GM18867 (cell line): ENCODE measurements around the gene FGF22.
"Not testable (repeated sequence)": the region's sequence is repeated elsewhere in the genome, so short reads cannot be mapped to it uniquely, and the experiment has no call there.

ENCODE experiments used
- ATAC-seq: cut with Tn5 transposase; IDR thresholded peaks from one replicate; pipeline ENCODE4 v1.9.1; 2021; ENCODE audit warnings: mild to moderate bottlenecking, moderate library complexity; ENCODE audit not compliant: unreplicated experiment

Gene FGF22

GRCh38 chr19:620166-620862 is 19.4 kb upstream of the FGF22 start:
- ATAC-seq, result no peak

GRCh38 chr19:621191-621590 is 18.5 kb upstream of the FGF22 start:
- ATAC-seq, result not testable (repeated sequence)

- ATAC-seq, result no peak
Observed at GRCh38 chr19:621819-622218, 17.9 kb upstream of the FGF22 start.

GRCh38 chr19:622666-623065 is 17.0 kb upstream of the FGF22 start:
- no peak for ATAC-seq

GRCh38 chr19:623175-623916 is 16.3 kb upstream of the FGF22 start:
- ATAC-seq, result no peak

GRCh38 chr19:623974-624373 is 15.7 kb upstream of the FGF22 start:
- no peak for ATAC-seq

- ATAC-seq, result no peak
Observed at GRCh38 chr19:624433-625109, 15.1 kb upstream of the FGF22 start.

- ATAC-seq, result no peak
Observed at GRCh38 chr19:625257-625656, 14.4 kb upstream of the FGF22 start.

GRCh38 chr19:626566-626965 is 13.1 kb upstream of the FGF22 start:
- not testable (repeated sequence) for ATAC-seq

- ATAC-seq, result no peak
Observed at GRCh38 chr19:628168-628567, 11.5 kb upstream of the FGF22 start.

GRCh38 chr19:629515-629914 is 10.2 kb upstream of the FGF22 start:
- ATAC-seq, result not testable (repeated sequence)

GRCh38 chr19:629961-630714 is 9.5 kb upstream of the FGF22 start:
- ATAC-seq, result no peak

- ATAC-seq, result peak; percentile 25
Observed at GRCh38 chr19:632579-633067, 7.1 kb upstream of the FGF22 start.

- ATAC-seq, result peak; percentile 77
Observed at GRCh38 chr19:633068-633785, 6.5 kb upstream of the FGF22 start, which contains the start of gene POLRMT. Gene POLRMT (minus strand): TSS chr19:633537. CDS start chr19:633512, 25 bp downstream.

- ATAC-seq, result no peak
Observed at GRCh38 chr19:633786-634639, 5.7 kb upstream of the FGF22 start.

- no peak for ATAC-seq
Observed at GRCh38 chr19:634975-635652, 4.6 kb upstream of the FGF22 start.

GRCh38 chr19:638906-639252 is 800 bp upstream of the FGF22 start:
- ATAC-seq, result no peak

GRCh38 chr19:640161-640558 is 481 bp downstream of the FGF22 start:
- ATAC-seq, result no peak
